ENCODE measurements around the gene CLEC4F. TPM values are rescaled to one million over a fixed set of nuclear protein-coding genes. Genes with fewer than 3 reads are reported as not detected.

CLEC4F gene
- total RNA-seq, 1 donor from 2014 or later: not detected

GRCh38 chr2:70816726-70817125 is 3.7 kb downstream of the CLEC4F start:
- H3K27ac Mint-ChIP-seq: no peak overlapping the region
- H3K36me3 Mint-ChIP-seq (ENCODE audit: insufficient read depth): no peaks in the 10 kb centered on the region
- H3K27me3 Mint-ChIP-seq: peaks cover 68% of the 10 kb centered on the region
- no peak for DNase-seq (ENCODE audit: low spot score, unreplicated experiment)
- no peaks in the 10 kb centered on the region for H3K9me3 Mint-ChIP-seq (ENCODE audit: low read depth)
- no peaks in the 10 kb centered on the region for H3K4me1 Mint-ChIP-seq (ENCODE audit: low read depth)
- H3K4me3 Mint-ChIP-seq (ENCODE audit: low read depth): no peak overlapping the region
- TF ChIP-seq CTCF (IDR thresholded peaks at IDR 0.05; ENCODE audit: unreplicated experiment): no peak

GRCh38 chr2:70808983-70809958 is 11.1 kb downstream of the CLEC4F start:
- Mint-ChIP-seq H3K27ac (no peak overlapping the region), H3K9me3 (ENCODE audit: low read depth) (no peaks in the 10 kb centered on the region), H3K4me3 (ENCODE audit: low read depth) (no peak overlapping the region), H3K4me1 (ENCODE audit: low read depth) (peaks cover 2% of the 10 kb centered on the region), H3K27me3 (peaks cover 51% of the 10 kb centered on the region), H3K36me3 (ENCODE audit: insufficient read depth) (no peaks in the 10 kb centered on the region)
- no peak for TF ChIP-seq CTCF (IDR thresholded peaks at IDR 0.05; ENCODE audit: unreplicated experiment)
- no peak for DNase-seq (ENCODE audit: low spot score, unreplicated experiment)

- TF ChIP-seq CTCF (IDR thresholded peaks at IDR 0.05; ENCODE audit: unreplicated experiment): no peak
- no peak overlapping the region for H3K4me3 Mint-ChIP-seq (ENCODE audit: low read depth)
- H3K36me3 Mint-ChIP-seq (ENCODE audit: insufficient read depth): no peaks in the 10 kb centered on the region
- DNase-seq (ENCODE audit: low spot score, unreplicated experiment): no peak
- peaks cover 2% of the 10 kb centered on the region for H3K4me1 Mint-ChIP-seq (ENCODE audit: low read depth)
- H3K27me3 Mint-ChIP-seq: peaks cover 49% of the 10 kb centered on the region
- no peak overlapping the region for H3K27ac Mint-ChIP-seq
- H3K9me3 Mint-ChIP-seq (ENCODE audit: low read depth): no peaks in the 10 kb centered on the region
Observed at GRCh38 chr2:70807828-70808118, 12.6 kb downstream of the CLEC4F start.

- Mint-ChIP-seq H3K9me3 (ENCODE audit: low read depth) (no peaks in the 10 kb centered on the region), H3K27ac (no peak overlapping the region), H3K4me3 (ENCODE audit: low read depth) (no peak overlapping the region), H3K4me1 (ENCODE audit: low read depth) (peaks cover 2% of the 10 kb centered on the region), H3K36me3 (ENCODE audit: insufficient read depth) (no peaks in the 10 kb centered on the region), H3K27me3 (peaks cover 46% of the 10 kb centered on the region)
- no peak for DNase-seq (ENCODE audit: low spot score, unreplicated experiment)
- no peak for TF ChIP-seq CTCF (IDR thresholded peaks at IDR 0.05; ENCODE audit: unreplicated experiment)
Observed at GRCh38 chr2:70807102-70807827, 13.1 kb downstream of the CLEC4F start.

GRCh38 chr2:70806620-70807019 is 13.8 kb downstream of the CLEC4F start:
- peaks cover 41% of the 10 kb centered on the region for H3K27me3 Mint-ChIP-seq

More at GRCh38 chr2:70806620-70807019, 13.8 kb downstream of the CLEC4F start:
- H3K36me3 Mint-ChIP-seq (ENCODE audit: insufficient read depth): no peaks in the 10 kb centered on the region
- H3K27ac Mint-ChIP-seq: no peak overlapping the region
- H3K4me1 Mint-ChIP-seq (ENCODE audit: low read depth): peaks cover 2% of the 10 kb centered on the region
- no peak overlapping the region for H3K4me3 Mint-ChIP-seq (ENCODE audit: low read depth)
- no peak for DNase-seq (ENCODE audit: low spot score, unreplicated experiment)
- no peaks in the 10 kb centered on the region for H3K9me3 Mint-ChIP-seq (ENCODE audit: low read depth)
- no peak for TF ChIP-seq CTCF (IDR thresholded peaks at IDR 0.05; ENCODE audit: unreplicated experiment)
